SJCRH30 (cell line): ENCODE results near the gene RIPOR1. TPM values are rescaled to one million over a fixed set of nuclear protein-coding genes. Genes with fewer than 3 reads are reported as not detected.

Source experiments
- DNase-seq, 2 experiments: peaks; one replicate each; pipeline ENCODE4 v3.0.0-alpha.2; 2015 to 2020
- H3K27ac ChIP-seq: fragments of 250-450 bp; sonication (Bioruptor Pico); 2 replicates; pipeline ENCODE4 v1.5.1; 2020; ENCODE audit warnings: mild to moderate bottlenecking, moderate library complexity
- H3K27me3 ChIP-seq: fragments of 250-450 bp; sonication (Bioruptor Pico); 2 replicates; pipeline ENCODE4 v1.5.1; 2020; ENCODE audit warnings: mild to moderate bottlenecking, moderate library complexity
- H3K36me3 ChIP-seq: fragments of 250-450 bp; sonication (Bioruptor Pico); 2 replicates; pipeline ENCODE4 v1.5.1; 2020; ENCODE audit warnings: mild to moderate bottlenecking, moderate library complexity
- H3K4me1 ChIP-seq: fragments of 250-450 bp; sonication (Bioruptor Pico); 2 replicates; pipeline ENCODE4 v1.5.1; 2020; ENCODE audit warnings: mild to moderate bottlenecking, moderate library complexity
- H3K4me3 ChIP-seq: fragments of 250-450 bp; sonication (Bioruptor Pico); 2 replicates; pipeline ENCODE4 v1.5.1; 2020; ENCODE audit warnings: mild to moderate bottlenecking, moderate library complexity
- H3K9me3 ChIP-seq: fragments of 250-450 bp; sonication (Bioruptor Pico); replicated peaks from 2 replicates; pipeline ENCODE4 v1.5.1; 2020; ENCODE audit warnings: mild to moderate bottlenecking, moderate library complexity
- total RNA-seq: library from RNA; depleted of rRNA; stranded (reverse); fragments of >200 nt; shearing (Covaris generic); gene quantifications from 2 replicates; pipeline ENCODE4 v1.2.3, GENCODE V29; 2014

RIPOR1 gene
- total RNA-seq, 1 experiment from 2014 or later: 13.5 TPM

DNA sequence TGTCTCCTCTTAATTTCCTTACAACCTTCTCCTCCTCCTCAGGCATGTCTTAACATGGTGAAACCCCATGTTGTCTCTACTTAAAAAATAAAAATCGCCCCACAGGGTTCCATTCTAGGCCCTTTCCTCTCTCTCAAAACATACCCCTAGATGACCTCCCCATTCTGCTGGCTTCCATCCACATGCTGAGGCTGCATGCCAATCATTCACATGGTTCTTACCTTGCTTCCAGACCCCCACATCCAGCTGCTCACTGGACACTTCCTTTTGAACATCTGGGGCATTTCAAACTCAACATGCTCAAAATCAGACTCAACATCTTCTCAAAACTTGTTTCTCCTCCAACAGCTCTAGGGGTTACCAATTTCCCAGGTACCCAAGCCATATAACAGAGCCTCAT lies 21.3 kb downstream of the RIPOR1 start:
- Histone ChIP-seq H3K4me1 (no peaks in the 10 kb centered on the region), H3K36me3 (no peaks in the 10 kb centered on the region)

DNA sequence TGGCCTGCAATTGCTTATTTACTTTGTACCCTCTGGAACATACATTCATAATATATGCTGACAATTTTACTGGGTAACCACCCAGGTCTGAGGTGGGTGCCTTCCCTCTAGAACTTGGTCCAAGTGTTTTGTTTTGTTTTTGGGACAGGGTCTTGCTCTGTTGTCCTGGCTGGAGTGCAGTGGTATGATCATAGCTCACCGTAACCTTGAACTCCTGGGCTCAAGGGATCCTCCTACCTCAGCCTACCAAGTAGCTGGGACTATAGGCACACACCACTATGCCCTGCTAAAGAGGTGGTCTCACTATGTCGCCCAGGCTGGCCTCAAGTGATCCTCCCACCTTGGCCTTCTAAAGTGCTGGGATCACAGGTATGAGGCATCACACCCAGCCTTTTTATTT lies 22.5 kb downstream of the RIPOR1 start:
- no peaks in the 10 kb centered on the region for H3K27me3 ChIP-seq
- no peaks in the 10 kb centered on the region for H3K36me3 ChIP-seq
- no peak for DNase-seq
- no peak overlapping the region for H3K27ac ChIP-seq
- no peaks in the 10 kb centered on the region for H3K4me1 ChIP-seq
- no peak overlapping the region for H3K4me3 ChIP-seq
- no peaks in the 10 kb centered on the region for H3K9me3 ChIP-seq

More for the DNA sequence above, 21.3 kb downstream of the RIPOR1 start:
- Histone ChIP-seq H3K27ac (no peak overlapping the region), H3K27me3 (no peaks in the 10 kb centered on the region), H3K4me3 (no peak overlapping the region), H3K9me3 (no peaks in the 10 kb centered on the region)
- DNase-seq: no peak

DNA sequence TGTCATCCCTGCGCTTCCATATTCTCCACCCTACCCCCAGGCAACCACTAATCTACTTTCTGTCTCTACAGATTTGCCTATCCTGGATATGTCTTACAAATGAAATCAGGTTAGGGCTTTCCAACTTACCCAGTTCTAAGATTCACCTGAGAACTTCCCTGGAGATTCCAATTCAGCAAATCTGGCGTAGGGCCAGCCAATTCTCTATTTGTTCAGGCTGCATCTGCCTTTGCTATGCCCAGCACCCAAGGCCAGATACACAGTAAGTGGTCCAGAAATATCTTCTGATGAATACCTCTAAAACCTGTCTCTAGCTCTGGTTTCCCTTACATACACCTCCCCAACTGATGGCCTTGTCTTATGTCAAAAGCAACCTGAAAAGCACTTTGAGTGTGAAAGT lies 23.3 kb downstream of the RIPOR1 start:
- DNase-seq: no peak
- Histone ChIP-seq H3K27me3 (no peaks in the 10 kb centered on the region), H3K27ac (no peak overlapping the region), H3K4me1 (no peaks in the 10 kb centered on the region), H3K36me3 (no peaks in the 10 kb centered on the region), H3K9me3 (no peaks in the 10 kb centered on the region), H3K4me3 (no peak overlapping the region)

DNA sequence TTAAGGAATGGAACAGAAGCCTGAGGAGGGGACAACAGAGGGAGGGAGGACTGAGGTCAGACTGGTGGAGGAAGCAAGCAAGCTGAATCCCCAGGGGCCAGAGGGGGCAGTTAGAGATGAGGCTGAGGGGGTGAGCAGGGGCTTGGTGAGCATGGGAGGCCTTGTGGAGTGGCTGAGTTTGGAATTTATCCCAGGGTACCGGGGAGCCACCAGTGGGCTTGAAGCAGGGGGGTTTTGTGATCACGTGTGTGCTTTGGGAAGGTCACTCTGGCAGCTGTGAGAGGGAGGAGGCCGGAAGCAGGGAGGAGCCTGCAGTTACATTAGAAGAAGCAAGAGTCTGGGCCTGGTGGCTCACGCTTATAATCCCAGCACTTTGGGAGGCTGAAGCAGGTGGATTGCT lies 23.8 kb downstream of the RIPOR1 start:
- no peaks in the 10 kb centered on the region for H3K4me1 ChIP-seq
- H3K4me3 ChIP-seq: no peak overlapping the region
- H3K9me3 ChIP-seq: no peaks in the 10 kb centered on the region
- H3K27ac ChIP-seq: no peak overlapping the region
- H3K36me3 ChIP-seq: no peaks in the 10 kb centered on the region
- H3K27me3 ChIP-seq: no peaks in the 10 kb centered on the region
- no peak for DNase-seq

DNA sequence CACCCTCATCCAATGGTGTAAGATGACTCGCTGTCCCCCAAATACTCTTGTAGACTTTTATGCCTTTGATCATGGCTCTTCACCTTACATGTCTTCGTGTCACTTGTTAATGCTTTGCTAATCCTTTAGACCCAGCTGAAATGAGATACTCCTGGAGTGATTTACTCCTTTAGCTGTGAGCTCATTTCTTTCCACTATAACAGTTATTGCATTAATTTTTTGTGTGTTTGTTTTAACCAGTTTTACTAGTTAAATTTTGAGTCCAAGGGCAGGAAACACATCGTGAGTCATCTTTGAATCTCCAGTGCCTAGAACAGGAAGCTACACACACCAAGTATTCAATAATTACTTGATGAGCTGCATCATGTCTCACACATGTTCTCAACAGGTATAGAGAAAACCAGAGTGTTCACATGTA lies 27.2 kb downstream of the RIPOR1 start:
- no peak for DNase-seq
- Histone ChIP-seq H3K9me3 (no peaks in the 10 kb centered on the region), H3K4me3 (no peak overlapping the region), H3K4me1 (no peaks in the 10 kb centered on the region), H3K36me3 (no peaks in the 10 kb centered on the region), H3K27ac (no peak overlapping the region), H3K27me3 (no peaks in the 10 kb centered on the region)

DNA sequence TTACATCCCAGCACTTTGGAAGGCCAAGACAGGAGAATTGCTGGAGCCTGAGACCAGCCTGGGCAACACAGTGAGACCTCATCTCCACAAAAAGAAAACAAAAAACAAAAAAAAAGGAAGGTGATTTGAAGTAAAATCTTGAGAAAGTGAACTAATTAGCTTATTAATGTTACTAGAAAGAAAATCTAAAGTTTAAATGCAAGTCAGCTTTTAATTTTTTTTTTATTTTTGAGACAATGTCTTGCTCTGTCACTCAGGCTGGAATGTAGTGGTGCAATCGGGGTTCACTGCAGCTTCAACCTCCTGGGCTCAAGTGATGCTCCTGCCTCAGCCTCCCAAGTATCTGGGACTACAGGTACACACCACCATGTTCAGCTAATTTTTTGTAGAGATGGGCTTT lies 30.2 kb downstream of the RIPOR1 start:
- Histone ChIP-seq H3K36me3 (no peaks in the 10 kb centered on the region), H3K4me3 (no peak overlapping the region), H3K27ac (no peak overlapping the region), H3K9me3 (no peaks in the 10 kb centered on the region), H3K4me1 (no peaks in the 10 kb centered on the region), H3K27me3 (no peaks in the 10 kb centered on the region)
- no peak for DNase-seq

DNA sequence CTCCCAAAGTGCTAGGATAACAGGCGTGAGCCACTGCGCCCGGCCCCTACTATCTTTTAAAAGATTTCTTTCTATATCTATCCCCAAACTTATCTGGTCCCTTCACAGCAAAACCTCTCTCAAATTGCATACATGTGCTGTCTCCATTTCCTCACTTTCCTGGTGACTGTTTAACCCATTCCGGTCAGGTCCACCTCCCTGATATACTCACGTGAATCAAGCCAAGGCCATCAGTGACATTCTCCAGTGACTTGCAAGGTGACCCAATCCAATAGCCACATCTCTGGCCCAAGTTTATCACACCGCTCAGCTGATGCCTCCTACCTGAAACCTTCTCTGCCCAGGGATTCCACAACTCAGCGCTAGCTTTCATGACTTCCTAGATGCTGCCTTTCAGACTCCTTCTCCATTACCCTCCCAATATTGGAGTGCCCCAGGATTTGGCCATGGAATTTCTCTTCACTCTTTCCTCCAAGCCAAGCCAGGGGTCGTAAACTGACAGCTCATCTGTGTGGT lies 32.3 kb downstream of the RIPOR1 start:
- H3K27ac ChIP-seq: no peak overlapping the region
- no peaks in the 10 kb centered on the region for H3K4me1 ChIP-seq
- no peak for DNase-seq
- H3K9me3 ChIP-seq: no peaks in the 10 kb centered on the region
- H3K4me3 ChIP-seq: peak overlapping the region; percentile 99
- H3K36me3 ChIP-seq: no peaks in the 10 kb centered on the region
- H3K27me3 ChIP-seq: no peaks in the 10 kb centered on the region

DNA sequence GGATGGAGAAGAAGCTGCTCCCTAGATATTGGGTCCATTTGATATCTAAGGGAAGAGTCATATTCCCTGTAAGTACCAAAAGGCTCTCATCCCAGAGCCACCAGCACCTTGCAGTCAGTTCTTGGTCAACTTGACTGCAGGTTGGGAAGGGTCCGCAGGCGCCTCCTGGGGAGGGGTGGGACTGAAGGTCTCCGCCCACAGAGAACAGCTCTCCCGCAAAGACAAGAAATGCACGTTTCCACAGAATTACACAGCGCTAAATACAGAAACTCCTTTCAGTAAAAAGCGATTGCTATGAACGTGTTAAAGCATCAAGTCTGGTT lies 32.8 kb downstream of the RIPOR1 start:
- H3K27ac ChIP-seq: peak overlapping the region; percentile 47
- H3K27me3 ChIP-seq: no peaks in the 10 kb centered on the region
- peak overlapping the region; percentile 99 for H3K4me3 ChIP-seq
- no peaks in the 10 kb centered on the region for H3K36me3 ChIP-seq
- peak in 1 of 2 experiments; percentile 20 for DNase-seq
- no peaks in the 10 kb centered on the region for H3K4me1 ChIP-seq
- H3K9me3 ChIP-seq: no peaks in the 10 kb centered on the region

DNA sequence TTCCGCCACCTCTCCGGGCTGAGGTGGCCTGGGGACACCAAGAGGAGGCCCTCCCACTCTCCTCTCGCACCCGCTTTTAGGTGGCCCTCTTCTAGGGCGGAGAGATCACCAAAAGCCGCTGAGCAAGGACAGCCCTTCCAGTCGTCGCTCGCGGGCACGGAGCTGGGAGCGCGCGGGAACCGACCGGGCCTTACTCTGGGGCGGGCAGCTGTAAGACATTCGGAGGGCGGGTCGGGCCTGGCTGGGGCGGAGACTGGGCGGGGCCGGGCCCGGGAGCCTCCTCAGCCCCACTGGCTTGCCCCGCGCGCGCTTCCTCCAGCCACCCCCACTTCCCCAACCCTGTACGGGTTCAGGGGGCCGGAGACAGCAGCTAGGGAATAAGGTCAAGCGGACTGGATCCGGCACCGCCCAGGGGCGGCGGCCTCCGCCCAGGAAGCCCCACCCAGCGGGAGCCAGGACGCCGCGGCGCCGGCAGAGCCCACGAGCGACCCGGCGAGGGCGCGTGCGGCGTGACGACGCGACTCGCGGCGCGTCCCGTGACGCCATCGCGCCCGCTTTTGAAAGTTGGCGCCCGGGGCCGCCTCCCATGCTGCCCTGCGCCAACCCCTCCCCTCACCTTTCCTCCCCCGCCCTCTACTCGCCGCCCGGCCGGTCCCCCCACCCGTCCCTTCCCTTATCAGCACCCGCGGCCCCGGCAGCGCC lies 33.3 kb downstream of the RIPOR1 start:
- H3K9me3 ChIP-seq: no peaks in the 10 kb centered on the region
- no peaks in the 10 kb centered on the region for H3K36me3 ChIP-seq
- DNase-seq: peak; percentile 94 to 96
- no peaks in the 10 kb centered on the region for H3K27me3 ChIP-seq
- H3K4me1 ChIP-seq: no peaks in the 10 kb centered on the region
- peak overlapping the region; percentile 99 for H3K4me3 ChIP-seq
- peak overlapping the region; percentile 47 for H3K27ac ChIP-seq

DNA sequence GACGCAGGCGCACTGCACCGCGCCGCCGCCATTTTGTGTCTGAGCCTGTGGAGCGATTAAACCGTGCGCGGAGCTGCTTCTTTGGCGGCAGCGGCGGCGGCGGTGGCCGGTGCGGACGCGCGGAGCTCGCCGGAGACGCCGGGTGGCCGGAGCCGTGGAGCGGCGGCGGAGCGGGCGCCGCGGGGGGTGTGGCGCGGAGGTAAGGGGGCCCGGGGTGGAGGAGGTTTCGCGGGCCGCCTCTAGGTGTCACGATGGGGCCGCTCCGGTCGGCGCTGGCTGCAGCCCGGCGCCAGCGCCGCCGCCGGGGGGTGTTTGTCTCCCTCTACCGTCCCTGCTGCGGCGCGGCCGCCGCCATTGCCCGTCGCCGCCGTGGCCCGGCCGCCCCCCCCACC lies 33.9 kb downstream of the RIPOR1 start, which contains the start of gene CTCF:
Gene CTCF (plus strand): TSS at position 1 of the 392 bp plus-strand sequence. CDS start 48,307 bp downstream, outside the sequence.
- H3K27me3 ChIP-seq: no peaks in the 10 kb centered on the region
- H3K27ac ChIP-seq: peak within 1 kb of the TSS; percentile 98
- H3K4me1 ChIP-seq: no peaks in the 10 kb centered on the region
- H3K9me3 ChIP-seq: no peaks in the 10 kb centered on the region
- peak within 1 kb of the TSS; percentile 99 for H3K4me3 ChIP-seq
- no peaks in the 10 kb centered on the region for H3K36me3 ChIP-seq
- DNase-seq: peak; percentile 67 to 71

DNA sequence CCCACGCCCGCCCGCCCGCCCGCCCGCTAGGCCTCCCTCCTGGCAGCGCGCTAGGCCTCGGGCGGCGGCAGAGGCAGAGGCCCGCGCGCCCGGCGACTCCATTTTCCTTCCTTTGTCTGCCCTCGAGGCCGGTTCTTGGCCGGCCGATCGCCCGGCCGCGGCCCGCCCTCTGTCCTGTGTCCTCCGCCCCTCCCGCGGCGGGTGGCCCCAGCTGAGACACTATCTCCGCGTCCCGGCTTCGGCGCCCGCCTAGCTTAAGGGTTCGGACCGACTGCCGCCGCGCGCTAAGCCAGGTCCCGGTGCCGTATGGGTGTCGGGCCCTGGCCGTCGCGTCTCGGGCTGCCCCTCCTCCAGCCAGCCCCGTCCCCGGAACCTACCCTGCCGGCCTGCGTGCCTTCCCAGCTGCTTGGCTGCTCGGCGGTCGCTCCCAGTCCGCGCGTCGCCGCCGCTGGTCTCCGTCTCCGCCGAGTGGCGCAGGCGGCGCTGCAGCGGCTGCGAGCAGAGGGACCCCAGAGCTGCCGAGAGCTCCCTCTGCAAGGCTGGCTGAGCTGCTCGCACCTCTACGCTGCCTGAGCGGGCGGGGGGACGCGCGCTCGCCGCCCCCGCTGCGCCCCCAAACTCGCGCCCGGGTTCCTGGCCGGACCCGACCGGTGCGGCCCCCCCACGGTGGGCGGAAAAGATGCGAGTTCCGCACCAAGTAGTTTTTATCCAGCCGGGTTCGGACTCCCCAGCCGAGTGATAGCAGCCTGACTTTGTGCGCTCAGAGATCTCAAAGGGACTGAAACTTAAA lies 34.5 kb downstream of the RIPOR1 start:
- no peaks in the 10 kb centered on the region for H3K9me3 ChIP-seq
- peak; percentile 53 to 55 for DNase-seq
- no peaks in the 10 kb centered on the region for H3K36me3 ChIP-seq
- H3K4me3 ChIP-seq: peak overlapping the region; percentile 99
- H3K4me1 ChIP-seq: no peaks in the 10 kb centered on the region
- H3K27ac ChIP-seq: peak overlapping the region; percentile 98
- H3K27me3 ChIP-seq: no peaks in the 10 kb centered on the region

DNA sequence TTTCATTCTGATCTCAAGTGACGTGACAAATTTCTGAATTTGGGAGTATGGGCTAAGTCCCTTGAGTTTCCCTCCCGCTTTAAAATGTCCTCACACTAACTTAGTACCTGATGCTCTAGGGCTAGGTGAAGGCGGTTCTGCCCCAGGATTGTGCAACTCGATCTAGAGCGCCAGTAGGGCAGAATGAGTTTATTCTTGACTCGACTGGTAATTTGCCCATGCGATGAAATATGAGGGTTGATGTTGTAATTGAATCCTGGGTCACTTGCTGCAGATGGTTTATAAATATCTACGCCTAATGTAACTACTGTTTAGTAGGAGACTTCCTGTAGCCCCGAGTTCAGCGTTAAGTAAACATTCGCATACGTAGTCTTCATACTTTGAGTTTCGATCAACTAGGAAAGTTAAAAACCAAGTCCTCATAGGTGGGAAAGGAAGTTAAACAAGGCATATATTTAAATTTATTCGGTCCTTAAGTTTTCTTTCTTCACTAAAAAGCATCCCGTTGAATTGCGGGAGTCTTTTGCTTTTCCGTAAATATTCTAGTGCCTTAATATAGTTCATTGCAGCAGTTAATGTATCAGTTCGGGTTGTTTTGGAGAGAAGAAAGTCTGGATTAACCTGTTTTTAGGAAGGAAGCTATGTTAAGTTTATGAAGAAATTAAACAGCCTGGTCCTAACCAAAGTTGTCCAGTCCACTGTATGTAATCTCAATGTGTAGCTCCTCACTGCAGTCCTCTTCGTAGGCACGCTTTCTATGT lies 35.3 kb downstream of the RIPOR1 start:
- Histone ChIP-seq H3K27me3 (no peaks in the 10 kb centered on the region), H3K36me3 (no peaks in the 10 kb centered on the region), H3K9me3 (no peaks in the 10 kb centered on the region), H3K4me3 (peak overlapping the region; percentile 99), H3K27ac (peak overlapping the region; percentile 98; the same call in 1 of the 2 replicates), H3K4me1 (no peaks in the 10 kb centered on the region)
- DNase-seq: peak in 1 of 2 experiments; percentile 21

DNA sequence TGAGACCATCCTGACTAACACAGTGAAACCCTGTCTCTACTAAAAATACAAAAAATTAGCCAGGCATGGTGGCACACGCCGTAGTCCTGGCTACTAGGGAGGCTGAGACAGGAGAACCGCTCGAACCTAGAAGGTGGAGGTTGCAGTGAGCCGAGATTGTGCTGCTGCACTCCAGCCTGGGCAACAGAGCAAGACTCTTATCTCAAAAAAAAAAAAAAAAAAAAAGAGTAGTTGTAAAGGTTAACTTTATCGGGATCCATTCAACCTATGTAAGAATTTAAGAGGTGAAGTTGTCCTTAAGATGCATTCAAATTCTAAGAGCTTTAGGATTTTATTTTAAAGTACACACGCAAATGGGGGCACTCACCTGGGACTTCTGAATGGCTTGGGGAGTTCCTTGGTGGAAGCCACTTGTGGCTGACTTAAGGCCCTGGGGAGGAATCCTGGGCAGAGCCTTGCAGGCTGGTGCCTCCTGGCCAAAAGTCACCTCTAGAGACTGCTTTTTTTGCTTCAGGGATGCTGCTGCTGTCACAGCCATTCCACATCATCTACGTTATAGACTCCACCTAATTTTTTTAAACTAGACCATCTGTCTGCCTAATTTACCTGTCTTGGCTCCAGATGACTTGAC lies 37.0 kb downstream of the RIPOR1 start:
- no peaks in the 10 kb centered on the region for H3K9me3 ChIP-seq
- H3K4me3 ChIP-seq: no peak overlapping the region
- H3K36me3 ChIP-seq: no peaks in the 10 kb centered on the region
- H3K27ac ChIP-seq: no peak overlapping the region
- DNase-seq: no peak
- H3K27me3 ChIP-seq: no peaks in the 10 kb centered on the region
- no peaks in the 10 kb centered on the region for H3K4me1 ChIP-seq

DNA sequence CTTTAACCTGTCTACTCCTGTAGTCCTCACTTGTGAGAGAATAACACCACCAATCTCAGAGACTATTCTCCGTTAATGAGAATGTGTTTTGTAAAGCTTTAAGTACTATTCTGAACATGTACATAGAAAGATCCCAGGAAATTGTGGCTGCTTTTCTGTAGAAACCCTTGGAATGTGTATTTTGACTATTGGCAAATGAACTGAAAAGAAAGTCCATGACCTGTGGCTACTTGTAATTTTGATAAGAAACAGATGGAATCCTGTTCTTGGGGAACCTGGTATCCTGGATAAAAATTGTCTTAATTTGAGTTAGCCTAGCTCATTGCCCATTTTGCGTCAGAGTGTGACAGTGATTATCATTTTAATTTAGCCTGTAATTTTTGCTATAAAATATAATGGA lies 42.8 kb downstream of the RIPOR1 start:
- H3K27ac ChIP-seq: no peak overlapping the region
- DNase-seq: no peak
- no peaks in the 10 kb centered on the region for H3K4me1 ChIP-seq
- H3K27me3 ChIP-seq: no peaks in the 10 kb centered on the region
- no peak overlapping the region for H3K4me3 ChIP-seq
- peaks cover 31% of the 10 kb centered on the region for H3K36me3 ChIP-seq
- no peaks in the 10 kb centered on the region for H3K9me3 ChIP-seq
